Fibroblast of gingiva (primary cell): ENCODE data around the gene RCHY1.
A peak's percentile ranks its signal among the peaks of the same experiment; 100 is the strongest.
"Not testable (repeated sequence)": the region's sequence is repeated elsewhere in the genome, so short reads cannot be mapped to it uniquely, and the experiment has no call there.

Experiments used
- DNase-seq: peaks from one replicate; pipeline ENCODE4 v3.0.0-alpha.2; 2011; ENCODE audit warnings: low read depth

The RCHY1 gene

DNA sequence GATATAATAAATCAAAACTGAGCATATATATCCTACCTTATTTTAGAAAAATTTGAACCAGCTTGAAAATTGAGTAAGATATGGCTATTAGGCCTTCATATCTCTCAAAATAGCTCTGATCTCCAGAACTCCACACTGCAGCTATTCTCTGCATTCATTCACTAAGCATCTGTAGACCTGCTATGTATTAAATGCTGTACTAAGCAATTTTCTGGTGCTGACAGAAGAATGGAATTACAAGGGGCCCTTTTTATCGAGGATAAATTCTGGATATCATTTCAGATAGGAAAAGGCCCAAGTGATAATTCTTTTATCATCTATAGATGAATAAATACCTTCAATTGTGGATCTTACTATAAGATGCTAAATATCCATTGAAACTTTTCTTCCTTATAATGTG, 1.9 kb upstream of the RCHY1 start:
- DNase-seq, result no peak

DNA sequence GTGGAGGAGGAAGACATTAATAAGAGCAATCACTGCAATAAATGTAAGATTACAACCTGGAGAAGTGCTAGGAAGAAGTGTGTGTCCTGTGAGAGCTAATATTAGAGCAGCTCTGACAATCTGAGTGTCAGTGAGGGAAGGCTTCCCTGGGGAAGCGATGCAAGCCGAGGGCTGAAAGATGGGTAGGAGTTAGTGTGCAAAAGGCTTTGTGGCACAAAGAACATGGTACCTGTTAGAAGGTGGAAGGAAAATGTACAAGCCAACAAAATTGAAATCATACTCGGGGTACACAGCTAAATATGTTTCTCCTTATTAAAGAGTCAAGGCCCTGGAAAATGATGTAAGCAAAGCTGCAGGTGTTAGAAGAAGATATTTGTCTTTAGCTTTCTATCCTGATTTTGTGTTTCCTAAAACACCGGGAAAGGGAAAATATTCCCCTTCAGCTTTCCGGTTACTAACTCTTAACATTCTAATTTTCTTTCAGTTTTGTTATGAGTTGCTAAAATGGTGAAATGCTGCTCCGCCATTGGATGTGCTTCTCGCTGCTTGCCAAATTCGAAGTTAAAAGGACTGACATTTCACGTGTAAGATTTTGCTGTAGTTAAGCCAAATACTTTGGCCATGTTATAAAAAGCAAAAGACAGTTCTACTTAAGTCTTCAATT, 878 bp upstream of the RCHY1 start:
- no peak for DNase-seq

DNA sequence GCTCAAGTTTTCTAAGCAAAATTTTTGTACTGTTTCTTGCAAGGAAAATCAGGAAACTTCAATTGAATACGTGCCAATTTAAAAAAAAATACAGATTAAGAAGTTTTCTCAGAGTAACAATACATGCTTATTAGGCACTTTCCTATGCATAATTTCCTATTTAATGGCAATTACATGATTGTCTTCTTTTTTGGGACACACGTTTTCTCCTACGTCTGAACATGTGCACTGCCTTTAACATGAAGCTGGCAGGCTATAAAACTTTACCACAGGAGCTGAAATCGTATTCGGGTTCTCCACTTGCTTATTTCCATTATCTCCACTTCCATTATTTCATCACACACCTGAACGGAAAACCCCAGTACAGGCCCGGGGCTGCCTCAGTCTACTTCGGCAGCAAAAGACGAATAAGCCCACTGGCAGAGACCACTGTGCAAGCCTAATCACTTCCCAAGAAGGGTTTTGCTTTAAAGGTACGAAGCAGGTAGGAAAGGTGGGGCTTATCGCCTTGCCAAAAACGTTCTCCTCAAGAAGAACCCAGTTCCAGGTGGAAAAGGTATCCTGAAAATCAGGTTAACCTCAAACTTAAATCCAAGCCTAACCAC, 575 bp downstream of the RCHY1 start:
- no peak for DNase-seq

DNA sequence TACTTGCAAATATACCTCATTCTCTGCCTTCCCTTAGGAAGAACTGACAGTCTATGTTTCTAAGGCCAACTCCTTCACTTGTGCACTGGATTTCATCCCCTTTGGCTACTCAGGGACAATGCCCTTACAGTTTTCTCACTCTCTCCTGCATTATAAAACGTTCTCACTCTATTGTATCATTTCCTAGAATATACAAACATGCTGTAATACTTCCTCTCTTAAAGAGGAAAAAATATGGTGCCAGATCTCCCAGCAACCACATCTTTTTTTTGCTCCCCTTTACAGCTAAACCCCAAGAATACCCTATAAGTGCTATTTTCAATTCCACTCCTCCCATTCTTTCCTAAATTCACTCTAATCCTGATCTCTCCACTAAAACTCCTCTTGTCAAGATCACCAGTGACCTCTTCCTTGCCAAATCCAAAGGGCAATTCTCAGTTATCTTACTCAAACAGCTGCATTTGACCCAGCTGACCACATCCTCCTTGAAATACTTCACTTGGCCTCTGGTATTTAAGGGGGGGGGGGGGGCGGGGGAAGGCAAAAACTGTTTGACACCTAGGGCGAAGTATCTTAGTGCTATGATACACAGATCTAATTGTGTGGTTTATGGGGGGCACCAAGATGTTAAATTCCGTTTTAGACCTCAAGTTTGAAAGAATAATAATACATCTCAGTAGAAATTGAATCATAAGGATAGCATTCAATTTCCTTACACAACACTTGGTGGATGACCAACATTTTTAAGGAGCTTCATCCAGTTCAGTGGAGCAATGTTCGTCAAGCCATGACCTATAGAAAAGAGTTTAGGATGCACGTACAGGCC, 1.6 kb downstream of the RCHY1 start:
- peak; percentile 58 for DNase-seq

DNA sequence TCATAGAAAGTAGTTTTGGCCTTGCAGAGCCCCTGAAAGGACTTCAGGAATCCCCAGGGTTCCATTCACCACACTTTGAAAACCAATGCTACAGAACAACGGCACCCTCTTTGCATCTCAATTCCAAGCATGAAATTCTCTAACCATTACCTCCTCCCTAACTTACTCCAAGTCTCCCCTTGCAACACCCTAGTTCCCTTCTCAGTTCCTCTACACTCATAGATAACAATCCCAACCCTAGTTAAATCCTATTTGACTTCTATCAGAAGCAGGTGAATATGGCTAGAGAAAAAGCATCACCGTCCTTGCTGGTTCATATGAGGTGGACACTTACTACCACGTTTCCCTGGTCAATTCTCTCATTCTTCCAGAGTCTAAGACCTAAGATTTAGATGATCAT, 2.4 kb downstream of the RCHY1 start:
- DNase-seq, result no peak

DNA sequence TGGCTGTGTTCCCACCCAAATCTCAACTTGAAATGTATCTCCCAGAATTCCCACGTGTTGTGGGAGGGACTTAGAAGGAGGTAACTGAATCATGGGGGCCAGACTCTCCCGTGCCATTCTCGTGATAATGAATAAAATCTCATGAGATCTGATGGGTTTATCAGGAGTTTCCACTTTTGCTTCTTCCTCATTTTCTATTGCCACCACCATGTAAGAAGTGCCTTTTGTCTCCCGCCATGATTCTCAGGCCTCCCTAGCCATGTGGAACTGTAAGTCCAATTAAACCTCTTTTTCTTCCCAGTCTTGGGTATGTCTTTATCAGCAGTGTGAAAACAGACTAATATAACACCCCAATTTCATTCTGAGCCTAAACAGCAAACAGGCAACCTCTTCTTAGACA, 4.6 kb downstream of the RCHY1 start:
- DNase-seq, result not testable (repeated sequence)

DNA sequence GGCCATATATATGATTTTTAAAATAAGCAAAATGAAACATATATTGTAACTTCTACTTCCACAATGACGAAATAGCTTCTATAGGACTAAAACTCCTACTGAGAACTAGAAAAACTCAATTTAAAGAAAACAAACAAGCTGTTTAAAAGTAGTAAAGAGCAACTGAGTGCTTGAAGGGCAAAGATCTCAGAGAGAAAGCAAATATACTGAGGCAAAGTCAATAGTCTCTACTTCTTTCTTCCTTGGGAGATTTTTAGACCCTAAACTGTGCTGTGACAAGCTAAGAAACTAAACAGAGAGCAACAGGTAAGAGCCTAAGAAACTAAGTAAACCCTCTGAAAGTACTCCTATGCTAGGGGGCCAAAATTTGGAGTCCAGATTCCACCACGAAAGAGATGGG, 8.6 kb downstream of the RCHY1 start:
- DNase-seq, result no peak

DNA sequence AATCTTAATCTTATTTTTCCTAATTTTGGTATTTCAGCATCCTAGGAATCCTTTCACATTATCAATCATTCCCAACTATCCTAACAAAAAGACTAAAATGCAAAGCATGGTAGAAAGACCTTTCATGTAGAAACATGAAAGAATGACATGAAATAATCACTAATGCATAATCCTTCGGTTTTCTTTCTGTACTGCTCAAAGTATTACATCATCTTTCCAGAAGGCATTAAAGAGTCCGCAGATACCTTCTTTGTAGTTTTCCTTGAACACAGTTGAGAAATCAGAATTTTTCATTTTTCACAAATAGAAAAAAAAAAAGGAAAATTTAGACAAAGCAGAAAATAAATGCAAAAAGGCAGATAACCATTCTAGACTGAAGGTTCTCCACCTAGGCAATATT, 11.5 kb downstream of the RCHY1 start:
- no peak for DNase-seq

DNA sequence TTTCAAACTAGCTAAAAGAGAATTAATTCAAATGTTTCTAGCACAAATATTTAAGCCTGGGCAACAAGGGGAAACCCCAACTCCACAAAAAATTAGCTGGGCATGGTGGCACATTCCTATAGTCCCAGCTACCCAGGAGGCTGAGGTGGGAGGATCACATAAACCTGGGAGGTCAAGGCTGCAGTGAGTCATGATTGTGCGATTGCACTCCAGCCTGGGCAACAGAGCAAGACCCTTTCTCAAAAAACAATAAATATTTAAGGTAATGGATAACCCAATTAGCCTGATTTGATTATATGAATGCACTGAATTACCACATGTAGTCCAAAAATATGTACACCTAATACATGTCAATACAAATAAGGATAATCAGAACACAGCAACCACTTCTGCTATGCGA, 14.3 kb downstream of the RCHY1 start:
- no peak for DNase-seq

DNA sequence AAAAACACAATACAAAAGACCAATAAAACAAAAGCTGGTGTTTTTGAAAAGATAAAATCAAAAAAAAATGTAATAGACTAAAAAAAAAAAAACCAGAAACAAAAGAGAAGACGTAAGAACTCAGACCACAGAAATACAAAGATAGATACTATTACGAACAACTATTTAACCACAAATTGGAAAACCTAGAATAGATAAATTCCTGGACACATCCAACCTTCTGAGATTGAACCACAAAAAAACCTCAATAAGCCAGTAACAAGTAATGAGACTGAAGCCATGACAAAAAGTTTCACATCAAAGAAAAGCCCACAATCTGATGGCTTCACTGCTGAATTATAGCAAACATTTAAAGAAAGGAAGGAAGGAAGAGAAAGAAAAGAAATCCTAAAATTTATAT, 16.2 kb downstream of the RCHY1 start:
- no peak for DNase-seq

DNA sequence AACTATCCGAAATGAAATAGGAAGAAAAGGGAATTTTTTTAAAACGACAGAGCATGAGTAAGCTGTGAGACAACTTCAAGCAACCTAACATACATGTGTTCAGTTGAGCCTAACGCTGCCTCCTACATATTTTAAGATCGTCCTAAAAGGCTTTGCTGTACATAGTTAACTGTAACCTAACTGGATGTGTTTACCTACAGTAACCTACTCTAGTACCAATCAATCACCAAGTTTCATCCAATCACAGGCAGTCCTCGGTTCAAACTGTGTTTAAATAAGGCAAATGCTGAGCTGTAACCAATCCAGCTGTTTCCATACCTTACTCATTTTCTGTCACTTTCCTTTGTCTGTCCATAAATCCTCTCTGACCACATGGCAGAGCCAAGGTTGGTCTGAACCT, 17.1 kb downstream of the RCHY1 start:
- DNase-seq, result no peak

DNA sequence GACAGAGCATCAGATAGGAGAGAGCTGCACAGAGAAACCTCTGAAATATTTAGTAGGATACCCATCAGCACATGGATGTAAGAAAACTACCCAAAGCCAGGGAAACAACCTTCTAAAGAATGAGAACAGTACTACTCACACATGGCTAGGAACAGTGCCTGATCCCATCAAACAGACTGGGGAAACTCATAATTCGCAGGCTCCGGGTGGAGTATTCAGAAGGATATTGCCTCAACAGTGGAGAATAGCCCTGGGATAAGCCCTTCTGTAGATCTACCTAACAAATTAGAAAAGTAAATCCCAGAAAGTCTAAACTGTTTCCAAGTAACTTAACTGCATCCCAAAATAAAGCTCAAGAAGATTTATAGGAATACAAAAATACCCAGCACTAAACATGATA, 17.8 kb downstream of the RCHY1 start:
- no peak for DNase-seq

DNA sequence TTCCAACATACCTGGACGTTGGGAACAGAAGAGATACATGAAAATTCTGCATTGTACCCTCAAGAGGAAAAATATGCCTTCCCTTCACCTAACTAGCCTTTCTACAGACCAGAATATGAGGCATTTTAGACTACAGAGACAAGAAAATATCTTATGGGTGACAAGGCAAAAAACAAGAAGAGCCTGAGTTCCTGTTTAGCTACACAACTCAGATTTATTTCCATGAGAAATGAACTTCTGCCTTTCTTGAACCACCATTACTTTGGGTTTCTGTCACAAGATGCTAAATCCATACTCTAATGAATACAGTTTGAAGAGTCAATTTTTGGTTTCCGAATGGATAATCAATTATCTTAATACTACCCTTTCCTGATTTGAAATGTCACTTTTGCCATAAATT, 18.7 kb downstream of the RCHY1 start:
- no peak for DNase-seq

DNA sequence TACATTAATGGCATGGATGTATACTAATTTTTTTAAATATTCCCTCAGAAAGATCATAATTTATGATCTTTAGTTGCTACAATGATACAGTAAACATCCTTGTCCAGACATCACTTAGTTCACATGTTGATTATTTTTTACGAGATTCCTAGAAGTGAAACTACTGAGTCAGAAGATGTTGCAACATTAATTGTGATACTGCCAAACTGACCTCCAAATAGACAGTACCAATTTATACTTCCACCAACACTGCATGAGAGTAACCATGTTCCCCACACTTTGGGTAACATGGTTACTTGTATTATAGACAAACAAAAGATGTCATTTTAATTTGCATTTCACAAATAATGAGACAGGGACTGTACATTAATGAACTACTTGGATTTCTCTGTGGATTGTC, 19.6 kb downstream of the RCHY1 start:
- peak; percentile 77 for DNase-seq

DNA sequence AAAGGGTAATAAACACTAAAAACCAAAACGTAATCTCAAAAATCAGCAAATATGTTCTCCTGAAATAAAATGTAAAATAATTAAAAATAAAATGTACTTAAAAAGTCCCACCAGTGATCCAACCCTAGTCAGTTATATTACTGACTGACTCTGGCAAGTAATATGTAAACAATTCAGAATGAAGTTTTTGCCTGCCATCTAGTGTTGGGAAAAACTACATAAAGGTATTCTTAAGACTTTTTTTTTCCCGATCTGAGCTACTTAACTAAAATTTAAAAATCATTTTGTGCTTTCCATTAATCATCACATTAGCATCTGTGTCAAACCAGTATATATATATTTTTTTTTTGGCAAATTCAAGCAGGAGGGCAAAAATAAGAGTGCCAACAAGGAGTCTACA, 24.0 kb downstream of the RCHY1 start:
- DNase-seq, result peak; percentile 22

DNA sequence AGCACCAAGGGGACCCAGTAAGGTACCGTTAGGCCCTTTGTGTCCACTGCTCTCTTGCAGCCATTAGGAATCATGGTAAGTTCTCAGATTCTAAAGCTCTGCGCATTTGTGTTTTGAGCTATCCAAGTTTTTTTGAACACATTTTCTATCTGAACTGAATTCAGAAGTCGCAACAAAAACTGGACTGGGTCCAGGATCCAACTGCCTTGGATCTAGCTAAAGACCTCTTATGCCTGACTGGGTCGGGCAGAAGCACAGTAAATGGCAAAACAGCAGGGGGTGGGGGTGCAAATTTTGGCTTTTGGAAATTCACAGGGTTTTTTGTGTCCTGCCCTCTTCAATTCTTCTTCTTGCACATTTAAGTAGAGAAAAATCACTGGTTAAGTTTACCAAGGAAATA, 30.0 kb downstream of the RCHY1 start:
- no peak for DNase-seq

DNA sequence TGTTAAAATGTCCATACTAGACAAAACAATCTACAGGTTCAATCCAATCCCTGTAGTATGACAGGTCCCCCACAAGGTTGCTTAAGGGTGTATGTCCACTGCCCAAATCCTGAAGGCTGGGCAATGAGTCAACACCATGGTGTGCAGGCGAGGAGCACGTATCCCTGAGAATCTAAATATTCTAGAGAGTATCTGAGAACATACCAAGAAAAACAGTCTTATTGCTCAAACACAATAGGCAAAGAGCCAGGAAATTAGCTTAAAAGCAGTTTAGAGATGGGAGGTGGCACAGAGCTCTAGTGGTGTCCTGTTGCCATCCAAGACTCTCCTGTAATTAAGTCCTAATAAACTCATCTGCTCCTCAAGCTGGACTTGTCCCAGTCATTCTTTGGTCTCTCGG, 37.0 kb downstream of the RCHY1 start:
- peak; percentile 60 for DNase-seq

DNA sequence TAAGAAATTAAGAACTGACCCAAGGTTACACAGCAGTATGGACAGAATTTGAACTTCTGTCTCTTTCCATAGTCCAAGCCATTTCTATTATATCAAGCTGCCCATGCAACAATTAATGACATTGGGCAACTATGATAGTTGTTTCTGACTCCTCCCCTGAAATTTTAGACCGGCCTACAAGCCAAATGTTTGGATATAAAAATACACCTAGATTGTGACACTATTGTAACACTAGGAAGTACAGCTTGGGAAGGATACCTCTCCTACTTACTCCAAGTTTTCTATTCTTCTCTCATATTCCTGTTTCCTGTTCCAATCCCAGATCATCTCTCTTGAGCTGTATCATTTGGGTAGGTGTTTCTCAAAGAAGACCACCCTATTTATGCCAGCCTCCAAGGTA, 43.5 kb downstream of the RCHY1 start:
- DNase-seq, result no peak

DNA sequence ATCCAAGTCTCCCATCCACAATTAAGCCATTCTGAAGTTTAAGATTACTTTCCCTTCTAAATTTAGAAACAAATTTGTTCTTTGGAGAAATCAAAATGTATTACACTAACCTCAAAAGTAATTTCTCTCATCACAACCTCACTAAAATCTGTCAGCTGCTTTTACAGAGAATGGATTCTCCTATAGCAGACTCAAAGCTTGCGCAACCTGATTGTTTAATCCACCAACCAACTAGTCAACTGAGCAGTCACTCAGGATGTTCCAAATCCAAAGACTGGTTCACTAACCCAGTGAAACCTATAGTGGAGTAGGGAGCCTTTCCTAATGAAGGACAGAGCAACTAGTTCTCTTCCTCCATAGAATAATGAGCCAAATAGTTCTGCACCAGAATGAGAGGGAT, 44.3 kb downstream of the RCHY1 start:
- no peak for DNase-seq

DNA sequence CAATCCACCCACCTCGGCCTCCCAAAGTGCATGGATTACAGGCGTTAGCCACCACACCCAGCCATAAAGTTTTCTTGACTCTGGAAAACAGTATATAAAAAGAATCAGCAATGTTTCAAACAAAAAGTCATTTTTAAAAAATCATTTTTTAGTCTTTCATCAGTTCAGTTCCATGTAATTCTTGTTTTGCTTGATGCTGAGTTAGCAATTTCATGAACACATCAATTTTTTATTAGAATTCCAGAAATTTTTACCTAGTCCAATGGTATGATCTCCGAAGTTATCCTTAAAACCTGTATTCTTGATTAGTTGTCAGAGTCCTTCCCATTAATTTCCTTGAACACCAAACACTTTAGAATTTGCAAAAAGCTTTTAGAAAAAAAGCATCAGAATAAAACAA, 56.8 kb downstream of the RCHY1 start:
- no peak for DNase-seq

DNA sequence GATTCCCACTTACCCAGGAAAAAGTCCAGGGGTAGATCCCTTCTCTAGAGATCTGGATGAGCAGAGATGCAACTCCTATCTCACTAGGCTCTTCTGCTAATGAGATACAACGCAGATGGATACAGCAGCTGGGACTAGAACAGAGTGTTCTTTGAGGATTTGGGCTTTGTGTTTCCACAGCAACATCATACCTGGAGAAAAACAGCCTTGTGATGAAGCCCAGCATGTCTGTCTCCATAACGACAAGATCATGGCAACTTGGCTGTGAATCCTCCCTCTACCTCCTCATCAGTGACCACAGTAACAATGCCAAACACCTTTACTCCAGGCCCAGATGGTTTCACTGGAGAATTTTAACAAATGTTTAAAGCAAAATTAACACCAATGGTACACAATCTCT, 80.1 kb downstream of the RCHY1 start:
- no peak for DNase-seq

DNA sequence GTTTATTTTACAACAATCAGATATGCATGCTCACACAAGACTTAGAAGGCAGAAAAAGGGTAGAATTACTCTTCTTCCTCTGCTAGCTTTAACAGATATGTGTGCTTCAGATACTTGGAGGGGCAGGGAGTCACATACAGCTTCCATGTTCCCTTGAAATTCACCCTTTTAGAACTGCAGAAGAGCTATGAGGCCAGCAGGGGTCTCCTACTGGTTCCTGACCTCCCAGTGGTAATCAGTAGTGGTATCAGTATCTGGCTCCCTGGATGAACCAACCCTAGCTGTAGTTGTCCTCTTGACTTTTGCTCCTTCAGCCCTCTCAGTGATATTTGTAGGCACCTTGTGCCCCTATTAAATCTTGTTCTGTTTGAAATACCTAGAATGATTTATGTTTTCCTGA, 81.5 kb downstream of the RCHY1 start:
- DNase-seq, result no peak

DNA sequence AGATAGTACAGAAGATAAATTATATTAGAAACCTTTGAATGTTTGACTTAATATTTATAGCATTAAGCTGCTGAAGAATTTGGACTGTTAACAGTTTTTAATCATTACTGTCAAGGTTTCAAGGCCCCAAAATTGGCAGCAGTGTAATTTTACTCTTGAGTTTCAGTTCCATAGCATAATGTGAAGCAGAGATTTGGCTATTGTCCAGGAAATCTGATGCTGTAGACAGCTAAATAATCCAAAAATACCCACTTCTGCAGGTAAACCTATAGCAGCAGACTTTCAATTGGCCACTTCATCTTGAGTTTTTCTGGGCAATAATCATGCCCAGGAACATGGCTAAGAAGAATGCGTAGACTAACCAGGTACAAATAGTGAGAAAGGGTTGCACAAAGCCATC, 85.0 kb downstream of the RCHY1 start:
- no peak for DNase-seq
